Esophagus squamous epithelium (tissue), 5 donors: ENCODE results near the gene FOXL1. TPM values are rescaled to one million over a fixed set of nuclear protein-coding genes. Genes with fewer than 3 reads are reported as not detected.

Source experiments
- DNase-seq: peaks from one replicate; lab custom pipeline; 2025; lab: John Stamatoyannopoulos, UW
- H3K27ac ChIP-seq, 4 donors: fragments of 200-600 bp; sonication (generic); one replicate each; pipeline ENCODE4 v1.5.1; 2016 to 2019; ENCODE audit warnings: mild to moderate bottlenecking in 1 of 4
- H3K27me3 ChIP-seq, 4 donors: fragments of 200-600 bp; sonication (generic); 1 replicate in 3 of 4; 2 replicates in 1 of 4; pipeline versions ENCODE4 v1.5.1 to v1.6.0; 2017 to 2021; ENCODE audit warnings: antibody characterized with exemption in 1 of 4
- H3K36me3 ChIP-seq, 3 donors: fragments of 200-600 bp; sonication (generic); one replicate each; pipeline ENCODE4 v1.5.1; 2016 to 2019
- H3K4me1 ChIP-seq, 3 donors: fragments of 200-600 bp; sonication (generic); one replicate each; pipeline ENCODE4 v1.5.1; 2017 to 2019
- H3K4me3 ChIP-seq, 4 donors: fragments of 200-600 bp; sonication (generic); 1 replicate in 3 of 4; 2 replicates in 1 of 4; pipeline ENCODE4 v1.5.1; 2016 to 2019; ENCODE audit warnings: mild to moderate bottlenecking in 2 of 4, moderate library complexity in 1 of 4
- H3K9me3 ChIP-seq, 3 donors: fragments of 200-600 bp; sonication (generic); one replicate each; pipeline ENCODE4 v1.5.1; 2016 to 2019
- CTCF ChIP-seq, 6 experiments: fragments of 450-650 bp in 4 of 6; fragments of 200-600 bp in 2 of 6; sonication (generic) in 2 of 6; IDR thresholded peaks; one replicate each; pipeline ENCODE4 v1.5.1; 2016 to 2019; ENCODE audit warnings: antibody characterized with exemption in 6 of 6, mild to moderate bottlenecking in 4 of 6, moderate library complexity in 4 of 6
- POLR2A ChIP-seq, 4 donors: fragments of 450-650 bp; IDR thresholded peaks; one replicate each; pipeline ENCODE4 v1.6.1; 2017; ENCODE audit warnings: antibody characterized with exemption in 4 of 4, mild to moderate bottlenecking in 4 of 4, moderate library complexity in 3 of 4
- WGBS, 2 donors: methylation state at CpG; one replicate each; pipeline ENCODE4 v1.1.5; 2018; 5-methylcytosine and 5-hydroxymethylcytosine counted together
- intact Hi-C: fragments of 100-400 bp; cut with DNase I; formaldehyde crosslinking; loops from one replicate; pipeline ENCODE4 v1.15.0; 2022
- total RNA-seq, 4 donors: library from RNA; depleted of rRNA; stranded (reverse); fragments of >200 nt; gene quantifications; one replicate each; pipeline ENCODE4 v1.1.0, GENCODE V29; 2016
- donor health status: DM: yes; HTN: yes; CAD: no.

The FOXL1 gene
- total RNA-seq, 4 donors from 2014 or later, result 0.13 to 1.6 (median 0.57) TPM; not detected in 1

GRCh38 chr16:86604436-86605193 lies 26.3 kb downstream of the FOXL1 start:
- no peak for TF ChIP-seq POLR2A (IDR thresholded peaks at IDR 0.05)
- TF ChIP-seq CTCF (IDR thresholded peaks at IDR 0.05), result no peak
- DNase-seq, result no peak

GRCh38 chr16:86605950-86606349 lies 27.6 kb downstream of the FOXL1 start:
- WGBS, 2 donors, result 95 to 100% methylated on average over 3 of the region's 3 CpGs
- Histone ChIP-seq H3K36me3 (no peaks in the 10 kb centered on the region), H3K9me3 (no peaks in the 10 kb centered on the region), H3K27me3 (peaks cover 0 to 75% (median 0%) of the 10 kb centered on the region in 4 donors), H3K4me1 (peaks cover 0 to 2% (median 0%) of the 10 kb centered on the region in 3 donors), H3K4me3 (no peak overlapping the region), H3K27ac (no peak overlapping the region)
- no peak for DNase-seq
- intact Hi-C loops, result no loop called here
- TF ChIP-seq CTCF (IDR thresholded peaks at IDR 0.05), result no peak
- no peak for TF ChIP-seq POLR2A (IDR thresholded peaks at IDR 0.05)

More at GRCh38 chr16:86604436-86605193, 26.3 kb downstream of the FOXL1 start:
- H3K36me3 ChIP-seq, result no peaks in the 10 kb centered on the region
- no peaks in the 10 kb centered on the region for H3K9me3 ChIP-seq
- peak overlapping the region in 3 of 4 donors; percentile 3 to 55 (median 25) for H3K4me3 ChIP-seq
- intact Hi-C loops, result no loop called here
- H3K27ac ChIP-seq, result no peak overlapping the region
- H3K27me3 ChIP-seq, result peaks cover 0 to 71% (median 0%) of the 10 kb centered on the region in 4 donors
- H3K4me1 ChIP-seq, result no peaks in the 10 kb centered on the region
- 45 to 54% methylated on average over 13 to 14 of the region's 16 CpGs for WGBS, 2 donors

- DNase-seq, result no peak
- WGBS, 2 donors, result 20 to 57% methylated on average over 1 of the region's 2 CpGs
- Histone ChIP-seq H3K9me3 (no peaks in the 10 kb centered on the region), H3K27me3 (peaks cover 0 to 79% (median 0%) of the 10 kb centered on the region in 4 donors), H3K27ac (no peak overlapping the region), H3K4me3 (no peak overlapping the region), H3K36me3 (no peaks in the 10 kb centered on the region), H3K4me1 (peaks cover 0 to 4% (median 0%) of the 10 kb centered on the region in 3 donors)
- intact Hi-C loops, result no loop called here
- TF ChIP-seq POLR2A (IDR thresholded peaks at IDR 0.05), result no peak
- TF ChIP-seq CTCF (IDR thresholded peaks at IDR 0.05), result no peak
These were observed 30.0 kb downstream of the FOXL1 start for GRCh38 chr16:86608301-86608747.

- no peaks in the 10 kb centered on the region for H3K9me3 ChIP-seq
- no peak for DNase-seq
- 80 to 86% methylated on average over 6 of the region's 6 CpGs for WGBS, 2 donors
- TF ChIP-seq POLR2A (IDR thresholded peaks at IDR 0.05), result no peak
- no peak for TF ChIP-seq CTCF (IDR thresholded peaks at IDR 0.05)
- H3K4me3 ChIP-seq, result no peak overlapping the region
- peaks cover 0 to 4% (median 0%) of the 10 kb centered on the region in 3 donors for H3K4me1 ChIP-seq
- H3K27ac ChIP-seq, result no peak overlapping the region
- intact Hi-C loops, result no loop called here
- no peaks in the 10 kb centered on the region for H3K36me3 ChIP-seq
- peaks cover 0 to 74% (median 0%) of the 10 kb centered on the region in 4 donors for H3K27me3 ChIP-seq
These were observed 30.8 kb downstream of the FOXL1 start for GRCh38 chr16:86609115-86609514.

- peaks cover 0 to 4% (median 0%) of the 10 kb centered on the region in 3 donors for H3K4me1 ChIP-seq
- H3K9me3 ChIP-seq, result no peaks in the 10 kb centered on the region
- peak overlapping the region in 1 of 4 donors; percentile 34 for H3K27ac ChIP-seq
- DNase-seq, result no peak
- H3K27me3 ChIP-seq, result peaks cover 0 to 69% (median 0%) of the 10 kb centered on the region in 4 donors
- 73 to 76% methylated on average over 8 of the region's 10 CpGs for WGBS, 2 donors
- intact Hi-C loops, result no loop called here
- TF ChIP-seq POLR2A (IDR thresholded peaks at IDR 0.05), result no peak
- H3K36me3 ChIP-seq, result no peaks in the 10 kb centered on the region
- no peak overlapping the region for H3K4me3 ChIP-seq
These were observed 31.3 kb downstream of the FOXL1 start for GRCh38 chr16:86609661-86610060.
